Body of pancreas (tissue), 4 donors: Measurements from ENCODE around the gene CYP27B1. TPM values are rescaled to one million over a fixed set of nuclear protein-coding genes. Genes with fewer than 3 reads are reported as not detected.

ENCODE experiments used
- ATAC-seq: fragments of 150-250 bp; one replicate; pipeline ENCODE4 v1.9.1; 2016
- DNase-seq, 4 donors: peaks; one replicate each; pipeline ENCODE4 v3.0.0-alpha.2; 2019
- H3K27ac ChIP-seq, 4 donors: fragments of 200-600 bp; sonication (generic); 1 replicate in 3 of 4; 2 replicates in 1 of 4; pipeline versions ENCODE4 v1.5.1 to v1.6.1; 2016 to 2019; ENCODE audit warnings: mild to moderate bottlenecking in 1 of 4, mixed read lengths in 1 of 4, moderate library complexity in 1 of 4
- H3K27me3 ChIP-seq, 2 donors: fragments of 200-600 bp; sonication (generic); one replicate each; pipeline ENCODE4 v1.6.0; 2016; ENCODE audit warnings: mild to moderate bottlenecking in 1 of 2
- H3K36me3 ChIP-seq, 2 donors: fragments of 200-600 bp; sonication (generic); replicated peaks in 1 of 2; 2 replicates each; pipeline ENCODE4 v1.5.1; 2016; ENCODE audit warnings: low read depth in 2 of 2; ENCODE audit not compliant: insufficient read depth in 1 of 2
- H3K4me1 ChIP-seq: fragments of 200-600 bp; sonication (generic); one replicate; pipeline ENCODE4 v1.6.0; 2016
- H3K4me3 ChIP-seq, 2 donors: fragments of 200-600 bp; sonication (generic); 1 replicate in 1 of 2; 2 replicates in 1 of 2; pipeline ENCODE4 v1.5.1; 2016 to 2019
- H3K9me3 ChIP-seq, 3 donors: fragments of 200-600 bp; sonication (generic); 1 replicate in 2 of 3; 2 replicates in 1 of 3; pipeline ENCODE4 v1.5.1; 2016
- CTCF ChIP-seq, 7 experiments: fragments of 450-650 bp in 4 of 7; fragments of 200-600 bp in 3 of 7; sonication (generic) in 3 of 7; IDR thresholded peaks; one replicate each; pipeline ENCODE4 v1.5.1; 2016 to 2019; ENCODE audit warnings: antibody characterized with exemption in 7 of 7
- POLR2A ChIP-seq, 3 donors: fragments of 450-650 bp; IDR thresholded peaks; one replicate each; pipeline ENCODE4 v1.6.1; 2016; ENCODE audit warnings: antibody characterized with exemption in 3 of 3, mild to moderate bottlenecking in 2 of 3
- WGBS, 2 donors: methylation state at CpG; one replicate each; pipeline ENCODE4 v1.1.5; 2017; 5-methylcytosine and 5-hydroxymethylcytosine counted together
- intact Hi-C: fragments of 100-400 bp; cut with DNase I; formaldehyde crosslinking; loops from one replicate; pipeline ENCODE4 v1.15.1; 2023
- total RNA-seq, 2 donors: library from RNA; depleted of rRNA; stranded (reverse); fragments of >200 nt; gene quantifications; one replicate each; pipeline ENCODE4 v1.1.0, GENCODE V29; 2016

The CYP27B1 gene
- total RNA-seq, 2 donors from 2014 or later = 2.6 to 3.6 TPM

GRCh38 chr12:57802607-57803006 lies 35.7 kb upstream of the CYP27B1 start:
- WGBS, 2 donors = 69 to 88% methylated on average over 1 of the region's 1 CpG
- H3K9me3 ChIP-seq = no peaks in the 10 kb centered on the region
- H3K27ac ChIP-seq = no peak overlapping the region
- peaks cover 3% of the 10 kb centered on the region for H3K4me1 ChIP-seq
- no peak for ATAC-seq
- intact Hi-C loops = no loop called here
- TF ChIP-seq CTCF (IDR thresholded peaks at IDR 0.05) (no peak), POLR2A (IDR thresholded peaks at IDR 0.05) (no peak)
- H3K27me3 ChIP-seq = no peaks in the 10 kb centered on the region
- no peak overlapping the region for H3K4me3 ChIP-seq
- DNase-seq = no peak
- peaks cover 2 to 16% of the 10 kb centered on the region in 2 donors for H3K36me3 ChIP-seq

- intact Hi-C loops = no loop called here
- 93 to 94% methylated on average over 3 of the region's 3 CpGs for WGBS, 2 donors
- H3K36me3 ChIP-seq = peaks cover 0 to 24% of the 10 kb centered on the region in 2 donors
Observed at GRCh38 chr12:57800965-57801364, 34.1 kb upstream of the CYP27B1 start.

GRCh38 chr12:57797933-57798332 lies 31.1 kb upstream of the CYP27B1 start:
- no peaks in the 10 kb centered on the region for H3K9me3 ChIP-seq
- no peak for DNase-seq
- no peak overlapping the region for H3K4me3 ChIP-seq
- intact Hi-C loops = no loop called here
- no peaks in the 10 kb centered on the region for H3K27me3 ChIP-seq
- H3K36me3 ChIP-seq = peaks cover 3 to 37% of the 10 kb centered on the region in 2 donors
- ATAC-seq = no peak
- WGBS, 2 donors = 68 to 76% methylated on average over 1 of the region's 1 CpG
- TF ChIP-seq CTCF (IDR thresholded peaks at IDR 0.05) = no peak
- no peak for TF ChIP-seq POLR2A (IDR thresholded peaks at IDR 0.05)
- H3K27ac ChIP-seq = no peak overlapping the region
- no peaks in the 10 kb centered on the region for H3K4me1 ChIP-seq

More at GRCh38 chr12:57800965-57801364, 34.1 kb upstream of the CYP27B1 start:
- no peak for DNase-seq
- no peak overlapping the region for H3K4me3 ChIP-seq
- no peak for ATAC-seq
- H3K9me3 ChIP-seq = no peaks in the 10 kb centered on the region
- H3K27me3 ChIP-seq = no peaks in the 10 kb centered on the region
- H3K27ac ChIP-seq = no peak overlapping the region
- TF ChIP-seq CTCF (IDR thresholded peaks at IDR 0.05) = no peak
- TF ChIP-seq POLR2A (IDR thresholded peaks at IDR 0.05) = no peak
- peaks cover 3% of the 10 kb centered on the region for H3K4me1 ChIP-seq

GRCh38 chr12:57796996-57797395 lies 30.1 kb upstream of the CYP27B1 start:
- H3K4me3 ChIP-seq = no peak overlapping the region
- DNase-seq (no peak), ATAC-seq (no peak)
- no peak for TF ChIP-seq POLR2A (IDR thresholded peaks at IDR 0.05)
- TF ChIP-seq CTCF (IDR thresholded peaks at IDR 0.05) = no peak
- WGBS, 2 donors = 93 to 94% methylated on average over 1 of the region's 1 CpG
- no peaks in the 10 kb centered on the region for H3K4me1 ChIP-seq
- H3K27ac ChIP-seq = no peak overlapping the region
- intact Hi-C loops = no loop called here
- no peaks in the 10 kb centered on the region for H3K9me3 ChIP-seq
- peaks cover 3 to 35% of the 10 kb centered on the region in 2 donors for H3K36me3 ChIP-seq
- no peaks in the 10 kb centered on the region for H3K27me3 ChIP-seq

GRCh38 chr12:57795354-57795753 lies 28.5 kb upstream of the CYP27B1 start:
- Histone ChIP-seq H3K4me3 (no peak overlapping the region), H3K36me3 (peaks cover 3 to 36% of the 10 kb centered on the region in 2 donors), H3K27ac (no peak overlapping the region), H3K4me1 (no peaks in the 10 kb centered on the region), H3K9me3 (no peaks in the 10 kb centered on the region), H3K27me3 (no peaks in the 10 kb centered on the region)
- ATAC-seq (no peak), DNase-seq (no peak)
- intact Hi-C loops = no loop called here
- TF ChIP-seq POLR2A (IDR thresholded peaks at IDR 0.05) (no peak), CTCF (IDR thresholded peaks at IDR 0.05) (no peak)
- WGBS, 2 donors = 87 to 95% methylated on average over 6 of the region's 6 CpGs
